Measurements from ENCODE around the gene ANKRD12. TPM values are rescaled to one million over a fixed set of nuclear protein-coding genes. Genes with fewer than 3 reads are reported as not detected.

ANKRD12 gene
- total RNA-seq, 2 donors from 2014 or later, result 22.3 to 32.3 TPM

GRCh38 chr18:9109523-9109922 is 27.1 kb upstream of the ANKRD12 start:
- H3K9me3 ChIP-seq, result no peaks in the 10 kb centered on the region
- no peak overlapping the region for H3K4me3 ChIP-seq
- H3K36me3 ChIP-seq, result no peaks in the 10 kb centered on the region
- H3K27ac ChIP-seq, result peak overlapping the region in 1 of 2 donors; percentile 20
- no peak for DNase-seq (ENCODE audit: low spot score)
- no peak for TF ChIP-seq CTCF (IDR thresholded peaks at IDR 0.05)
- peaks cover 0 to 70% of the 10 kb centered on the region in 2 donors for H3K4me1 ChIP-seq
- H3K27me3 ChIP-seq, result no peaks in the 10 kb centered on the region

GRCh38 chr18:9113468-9114149 is 23.0 kb upstream of the ANKRD12 start:
- H3K9me3 ChIP-seq, result no peaks in the 10 kb centered on the region
- H3K27me3 ChIP-seq, result no peaks in the 10 kb centered on the region
- no peak for TF ChIP-seq CTCF (IDR thresholded peaks at IDR 0.05)
- H3K4me3 ChIP-seq, result no peak overlapping the region
- peak overlapping the region; percentile 23 to 57 for H3K27ac ChIP-seq
- DNase-seq (ENCODE audit: low spot score), result no peak
- H3K36me3 ChIP-seq, result no peaks in the 10 kb centered on the region
- H3K4me1 ChIP-seq, result peaks cover 0 to 65% of the 10 kb centered on the region in 2 donors

- DNase-seq (ENCODE audit: low spot score), result no peak
- no peak for TF ChIP-seq CTCF (IDR thresholded peaks at IDR 0.05)
- H3K4me1 ChIP-seq, result peaks cover 0 to 67% of the 10 kb centered on the region in 2 donors
- no peaks in the 10 kb centered on the region for H3K9me3 ChIP-seq
- H3K27me3 ChIP-seq, result no peaks in the 10 kb centered on the region
- no peak overlapping the region for H3K4me3 ChIP-seq
- H3K36me3 ChIP-seq, result peaks cover 7% of the 10 kb centered on the region
- peak overlapping the region in 1 of 2 donors; percentile 85 for H3K27ac ChIP-seq
These were observed 20.6 kb upstream of the ANKRD12 start for GRCh38 chr18:9115984-9116383.

GRCh38 chr18:9117980-9118841 is 18.4 kb upstream of the ANKRD12 start:
- no peak for DNase-seq (ENCODE audit: low spot score)
- H3K27me3 ChIP-seq, result no peaks in the 10 kb centered on the region
- peak overlapping the region; percentile 68 to 85 for H3K27ac ChIP-seq
- no peak overlapping the region for H3K4me3 ChIP-seq
- TF ChIP-seq CTCF (IDR thresholded peaks at IDR 0.05), result no peak
- H3K9me3 ChIP-seq, result no peaks in the 10 kb centered on the region
- H3K36me3 ChIP-seq, result peaks cover 21% of the 10 kb centered on the region
- H3K4me1 ChIP-seq, result peaks cover 0 to 62% of the 10 kb centered on the region in 2 donors

GRCh38 chr18:9120796-9121195 is 15.8 kb upstream of the ANKRD12 start:
- Histone ChIP-seq H3K4me1 (peaks cover 0 to 52% of the 10 kb centered on the region in 2 donors), H3K36me3 (peaks cover 21% of the 10 kb centered on the region), H3K27ac (no peak overlapping the region), H3K9me3 (no peaks in the 10 kb centered on the region), H3K4me3 (no peak overlapping the region), H3K27me3 (no peaks in the 10 kb centered on the region)
- no peak for DNase-seq (ENCODE audit: low spot score)
- no peak for TF ChIP-seq CTCF (IDR thresholded peaks at IDR 0.05)

Data from right atrium auricular region (tissue), 2 donors.